ENCODE results near the gene UTS2B.

Gene UTS2B

GRCh38 chr3:191329654-191330529 lies at the start of gene UTS2B:
Gene UTS2B (minus strand): TSS chr3:191330526. CDS start chr3:191282189, 48,337 bp downstream.
- no peak for DNase-seq

- no peak for DNase-seq
Measured at GRCh38 chr3:191380001-191380400, 49.7 kb upstream of the UTS2B start.

GRCh38 chr3:191379446-191379845 lies 49.1 kb upstream of the UTS2B start:
- DNase-seq = no peak

- no peak for DNase-seq
Measured at GRCh38 chr3:191378142-191378812, 48.0 kb upstream of the UTS2B start.

- DNase-seq = no peak
Measured at GRCh38 chr3:191376516-191377141, 46.3 kb upstream of the UTS2B start.

GRCh38 chr3:191373327-191373726 lies 43.0 kb upstream of the UTS2B start:
- no peak for DNase-seq

GRCh38 chr3:191372122-191372521 lies 41.8 kb upstream of the UTS2B start:
- no peak for DNase-seq

- peak; percentile 81 for DNase-seq
Measured at GRCh38 chr3:191369616-191370010, 39.3 kb upstream of the UTS2B start.

- DNase-seq = no peak
Measured at GRCh38 chr3:191368755-191369615, 38.7 kb upstream of the UTS2B start.

GRCh38 chr3:191366675-191367074 lies 36.3 kb upstream of the UTS2B start:
- DNase-seq = no peak

GRCh38 chr3:191363221-191363620 lies 32.9 kb upstream of the UTS2B start:
- DNase-seq = no peak

- DNase-seq = no peak
Measured at GRCh38 chr3:191362524-191363090, 32.3 kb upstream of the UTS2B start.

GRCh38 chr3:191362037-191362436 lies 31.7 kb upstream of the UTS2B start:
- no peak for DNase-seq

GRCh38 chr3:191361456-191361855 lies 31.1 kb upstream of the UTS2B start:
- DNase-seq = no peak

GRCh38 chr3:191360620-191361019 lies 30.3 kb upstream of the UTS2B start:
- DNase-seq = no peak

GRCh38 chr3:191358929-191359328 lies 28.6 kb upstream of the UTS2B start:
- no peak for DNase-seq

- no peak for DNase-seq
Measured at GRCh38 chr3:191357909-191358308, 27.6 kb upstream of the UTS2B start.

GRCh38 chr3:191356631-191357439 lies 26.5 kb upstream of the UTS2B start:
- DNase-seq = no peak

GRCh38 chr3:191355406-191355805 lies 25.1 kb upstream of the UTS2B start:
- no peak for DNase-seq

- DNase-seq = no peak
Measured at GRCh38 chr3:191353022-191353777, 22.9 kb upstream of the UTS2B start.

- DNase-seq = no peak
Measured at GRCh38 chr3:191352014-191352413, 21.7 kb upstream of the UTS2B start.
